A549 (cell line): ENCODE measurements around the gene HTT-AS. TPM values are rescaled to one million over a fixed set of nuclear protein-coding genes. Genes with fewer than 3 reads are reported as not detected.

Experiments
- ATAC-seq, 2 experiments: fragments of 200-7000 bp in 1 of 2; fragments of >200 bp in 1 of 2; cut with Nextera tagmentation in 1 of 2; cut with Tn5 transposase in 1 of 2; 3 replicates each; pipeline versions ENCODE4 v1.8.0 to v1.9.1; 2018 to 2020; ENCODE audit warnings: mild to moderate bottlenecking in 1 of 2, moderate library complexity in 1 of 2
- CTCF ChIA-PET: fragments of 300-600 bp; sonication (Branson Sonifier 250); formaldehyde crosslinking; extraction: SDS; loops from one replicate; lab custom pipeline; 2021; ENCODE audit warnings: antibody characterized with exemption, inconsistent platforms; lab: Yijun Ruan, JAX
- POLR2A ChIA-PET: fragments of 350-600 bp; formaldehyde crosslinking; extraction: SDS; loops from one replicate; lab custom pipeline; 2021; ENCODE audit warnings: antibody characterized with exemption, inconsistent platforms; lab: Yijun Ruan, JAX
- DNase-seq, 2 experiments: peaks; one replicate each; pipeline versions ENCODE4 v3.0.0 to v3.0.0-alpha.2; 2011 to 2016; ENCODE audit warnings: low read depth in 1 of 2, low spot score in 1 of 2
- FAIRE-seq: peaks from 2 replicates; lab custom pipeline; 2011; peaks lifted over from hg19 to GRCh38; lab: Jason Lieb, UNC
- H3K27ac ChIP-seq, 2 experiments: fragments of >200 bp; sonication (Bioruptor Twin); formaldehyde crosslinking; 3 replicates each; pipeline ENCODE4 v1.5.1; 2016 to 2017
- H3K4me1 ChIP-seq: fragments of >200 bp; sonication (Bioruptor Twin); formaldehyde crosslinking; 3 replicates; pipeline ENCODE4 v1.6.1; 2016
- H3K4me2 ChIP-seq: fragments of >200 bp; sonication (Bioruptor Twin); formaldehyde crosslinking; 3 replicates; pipeline ENCODE4 v1.6.1; 2016
- H3K4me3 ChIP-seq: fragments of >200 bp; sonication (Bioruptor Twin); formaldehyde crosslinking; 3 replicates; pipeline ENCODE4 v1.5.1; 2016
- H3K9me3 ChIP-seq: fragments of >200 bp; sonication (Bioruptor Twin); formaldehyde crosslinking; 3 replicates; pipeline ENCODE4 v1.6.1; 2016
- BHLHE40 ChIP-seq: IDR thresholded peaks from 2 replicates; pipeline ENCODE4 v1.6.1; 2012; ENCODE audit warnings: low read depth, low read length, inconsistent platforms
- CBX2 ChIP-seq: fragments of 200-600 bp; sonication (generic); IDR thresholded peaks from 2 replicates; pipeline ENCODE4 v1.6.1; 2016; ENCODE audit warnings: low read depth, mild to moderate bottlenecking, borderline replicate concordance
- CHD2 ChIP-seq: fragments of 150-350 bp; IDR thresholded peaks from 2 replicates; pipeline ENCODE4 v1.6.1; 2014; ENCODE audit warnings: low read length; ENCODE audit not compliant: partially characterized antibody
- CHD4 ChIP-seq: fragments of 200-600 bp; sonication (generic); IDR thresholded peaks from 2 replicates; pipeline ENCODE4 v1.6.1; 2016; ENCODE audit warnings: antibody characterized with exemption, mild to moderate bottlenecking, borderline replicate concordance
- EHF ChIP-seq: fragments of 250-450 bp; sonication (Bioruptor Pico); IDR thresholded peaks from 2 replicates; pipeline ENCODE4 v1.5.0; 2020; ENCODE audit warnings: mild to moderate bottlenecking
- EHMT2 ChIP-seq: fragments of 200-600 bp; sonication (generic); IDR thresholded peaks from 2 replicates; pipeline ENCODE4 v1.6.1; 2016; ENCODE audit warnings: antibody characterized with exemption, low read depth, mild to moderate bottlenecking, moderate library complexity
- EP300 ChIP-seq, 2 experiments: fragments of >200 bp; sonication (Bioruptor Twin); formaldehyde crosslinking; IDR thresholded peaks; 2 replicates in 1 of 2; 3 replicates in 1 of 2; pipeline ENCODE4 v1.6.1; 2016 to 2017
- FOSL2 ChIP-seq, 2 experiments: fragments of 450-650 bp in 1 of 2; fragments of >200 bp in 1 of 2; sonication (Bioruptor Twin) in 1 of 2; formaldehyde crosslinking; IDR thresholded peaks; 2 replicates each; pipeline versions ENCODE4 v1.5.0 to v1.6.1; 2016 to 2020; ENCODE audit warnings: mild to moderate bottlenecking in 1 of 2, moderate library complexity in 1 of 2
- FOXS1 ChIP-seq: fragments of 250-450 bp; sonication (Bioruptor Pico); IDR thresholded peaks from 2 replicates; pipeline ENCODE4 v1.5.0; 2020; ENCODE audit warnings: mild to moderate bottlenecking, moderate library complexity
- JUN ChIP-seq, 2 experiments: fragments of >200 bp; sonication (Bioruptor Twin); formaldehyde crosslinking; IDR thresholded peaks; 2 replicates in 1 of 2; 3 replicates in 1 of 2; pipeline ENCODE4 v1.6.1; 2016 to 2017
- KDM1A ChIP-seq: fragments of 200-600 bp; sonication (generic); IDR thresholded peaks from 2 replicates; pipeline ENCODE4 v1.6.1; 2016; ENCODE audit warnings: low read depth, mild to moderate bottlenecking
- MYC ChIP-seq: IDR thresholded peaks from 2 replicates; pipeline ENCODE4 v1.6.1; 2012; ENCODE audit warnings: mild to moderate bottlenecking, inconsistent platforms, low read length, improper control_type of control experiment, borderline replicate concordance
- NR3C1 ChIP-seq: fragments of >200 bp; sonication (Bioruptor Twin); formaldehyde crosslinking; IDR thresholded peaks from 3 replicates; pipeline ENCODE4 v1.6.1; 2017
- PHF8 ChIP-seq: fragments of 200-600 bp; sonication (generic); IDR thresholded peaks from 2 replicates; pipeline ENCODE4 v1.6.1; 2016; ENCODE audit warnings: low read depth, mild to moderate bottlenecking, antibody characterized with exemption, moderate library complexity, borderline replicate concordance
- SMC3 ChIP-seq: fragments of >200 bp; sonication (Bioruptor Twin); formaldehyde crosslinking; IDR thresholded peaks from 3 replicates; pipeline ENCODE4 v1.6.1; 2018; ENCODE audit warnings: inconsistent platforms
- TP53 ChIP-seq: fragments of 250-450 bp; sonication (Bioruptor Pico); IDR thresholded peaks from 2 replicates; pipeline ENCODE4 v1.5.0; 2021; ENCODE audit warnings: mild to moderate bottlenecking, moderate library complexity
- ZC3H11A ChIP-seq: fragments of 450-650 bp; IDR thresholded peaks from 2 replicates; pipeline ENCODE4 v1.6.1; 2014; ENCODE audit warnings: antibody characterized with exemption, mild to moderate bottlenecking
- WGBS: methylation state at CpG from one replicate; pipeline ENCODE4 v1.1.6; 2017; ENCODE audit errors: missing lambda C conversion rate; 5-methylcytosine and 5-hydroxymethylcytosine counted together
- polyA plus RNA-seq, 4 experiments: library from polyadenylated mRNA; depleted of rRNA in 3 of 4; stranded (reverse); fragments of >200 nt; fragmentation: RNase III in 1 of 4; extraction: RNeasy Plus Mini Kit Qiagen cat#74134 plus additional on column Dnase treatment in 1 of 4; gene quantifications; 2 replicates in 3 of 4; 3 replicates in 1 of 4; pipeline ENCODE4 v1.2.3, GENCODE V29; 2011 to 2017
- TF ChIP-seq, protein P1 (sequence below): fragments of 150-350 bp; IDR thresholded peaks from 2 replicates; pipeline ENCODE4 v1.6.1; 2014; ENCODE audit warnings: low read depth, mild to moderate bottlenecking, low read length
- TF ChIP-seq, protein P2 (sequence below): fragments of >200 bp; sonication (Bioruptor Twin); formaldehyde crosslinking; IDR thresholded peaks from 3 replicates; pipeline ENCODE4 v1.5.1; 2016
- TF ChIP-seq, protein P3 (sequence below): fragments of >200 bp; sonication (Bioruptor Twin); formaldehyde crosslinking; IDR thresholded peaks from 3 replicates; pipeline ENCODE4 v1.6.1; 2016
- TF ChIP-seq, protein P4 (sequence below): fragments of >200 bp; sonication (Bioruptor Twin); formaldehyde crosslinking; IDR thresholded peaks from 2 replicates; pipeline ENCODE4 v1.6.1; 2016

Gene HTT-AS
- polyA plus RNA-seq, 2 of the 4 experiments (the other 2 are of a cell fraction), result not detected

DNA sequence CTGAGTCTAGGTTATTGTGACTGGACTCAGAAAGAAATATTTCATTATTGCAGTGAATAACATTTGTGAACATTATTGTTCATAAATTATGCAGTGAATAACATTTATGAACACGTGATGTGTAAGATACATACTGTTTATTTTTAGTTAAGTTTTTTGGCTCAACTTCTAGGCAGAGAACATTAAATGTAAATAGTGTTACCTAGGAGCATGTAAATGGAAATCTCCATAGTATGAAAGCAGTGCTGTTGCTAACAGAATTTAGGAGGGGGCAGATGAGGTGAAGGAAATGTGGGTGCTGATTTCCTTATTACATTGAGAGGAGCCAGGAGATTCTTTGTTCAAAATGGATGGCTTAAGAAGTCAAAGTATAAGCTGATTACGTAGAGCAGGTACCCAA is 45.1 kb upstream of the HTT-AS start:
- no peak for DNase-seq
- H3K27ac ChIP-seq, result no peak overlapping the region
- H3K4me1 ChIP-seq, result no peaks in the 10 kb centered on the region
- no peak for TF ChIP-seq TP53 (CRISPR knock-in tag)
- TF ChIP-seq, protein P1, sequence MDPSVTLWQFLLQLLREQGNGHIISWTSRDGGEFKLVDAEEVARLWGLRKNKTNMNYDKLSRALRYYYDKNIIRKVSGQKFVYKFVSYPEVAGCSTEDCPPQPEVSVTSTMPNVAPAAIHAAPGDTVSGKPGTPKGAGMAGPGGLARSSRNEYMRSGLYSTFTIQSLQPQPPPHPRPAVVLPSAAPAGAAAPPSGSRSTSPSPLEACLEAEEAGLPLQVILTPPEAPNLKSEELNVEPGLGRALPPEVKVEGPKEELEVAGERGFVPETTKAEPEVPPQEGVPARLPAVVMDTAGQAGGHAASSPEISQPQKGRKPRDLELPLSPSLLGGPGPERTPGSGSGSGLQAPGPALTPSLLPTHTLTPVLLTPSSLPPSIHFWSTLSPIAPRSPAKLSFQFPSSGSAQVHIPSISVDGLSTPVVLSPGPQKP, result no peak
- TF ChIP-seq EHMT2, result no peak
- no peak for TF ChIP-seq JUN (IDR thresholded peaks at IDR 0.05)
- no peak for TF ChIP-seq EP300 (IDR thresholded peaks at IDR 0.05)
- no peak for TF ChIP-seq FOXS1 (CRISPR knock-in tag)
- TF ChIP-seq, protein P2, sequence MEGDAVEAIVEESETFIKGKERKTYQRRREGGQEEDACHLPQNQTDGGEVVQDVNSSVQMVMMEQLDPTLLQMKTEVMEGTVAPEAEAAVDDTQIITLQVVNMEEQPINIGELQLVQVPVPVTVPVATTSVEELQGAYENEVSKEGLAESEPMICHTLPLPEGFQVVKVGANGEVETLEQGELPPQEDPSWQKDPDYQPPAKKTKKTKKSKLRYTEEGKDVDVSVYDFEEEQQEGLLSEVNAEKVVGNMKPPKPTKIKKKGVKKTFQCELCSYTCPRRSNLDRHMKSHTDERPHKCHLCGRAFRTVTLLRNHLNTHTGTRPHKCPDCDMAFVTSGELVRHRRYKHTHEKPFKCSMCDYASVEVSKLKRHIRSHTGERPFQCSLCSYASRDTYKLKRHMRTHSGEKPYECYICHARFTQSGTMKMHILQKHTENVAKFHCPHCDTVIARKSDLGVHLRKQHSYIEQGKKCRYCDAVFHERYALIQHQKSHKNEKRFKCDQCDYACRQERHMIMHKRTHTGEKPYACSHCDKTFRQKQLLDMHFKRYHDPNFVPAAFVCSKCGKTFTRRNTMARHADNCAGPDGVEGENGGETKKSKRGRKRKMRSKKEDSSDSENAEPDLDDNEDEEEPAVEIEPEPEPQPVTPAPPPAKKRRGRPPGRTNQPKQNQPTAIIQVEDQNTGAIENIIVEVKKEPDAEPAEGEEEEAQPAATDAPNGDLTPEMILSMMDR, result no peak
- TF ChIP-seq, all 56 proteins: peak for 0
- 85% methylated on average over 2 of the region's 2 CpGs for WGBS
- ATAC-seq, result no peak
- H3K4me2 ChIP-seq, result no peak overlapping the region
- FAIRE-seq, result no peak
- H3K4me3 ChIP-seq, result no peak overlapping the region
- ChIA-PET POLR2A (no interaction called here), CTCF (no interaction called here)
- no peaks in the 10 kb centered on the region for H3K9me3 ChIP-seq

DNA sequence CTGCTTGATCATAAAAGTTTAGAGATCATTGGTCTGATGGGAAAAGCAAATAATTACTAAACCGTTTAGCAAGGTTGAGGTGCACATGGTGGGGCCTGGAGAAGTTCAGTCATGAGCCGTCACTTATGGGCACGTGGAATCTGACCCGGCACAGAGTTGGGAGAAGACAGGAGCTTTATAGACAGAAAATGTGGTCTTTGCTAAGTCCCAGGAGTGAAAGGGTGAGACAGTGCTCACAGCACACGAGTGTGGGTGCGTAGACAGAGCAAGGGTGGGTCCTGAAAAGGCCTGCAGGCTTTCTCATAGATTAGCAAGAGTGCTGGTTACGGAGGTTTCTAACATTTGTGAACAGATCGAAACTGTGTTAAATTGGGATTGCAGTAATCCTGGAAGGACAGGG is 44.0 kb upstream of the HTT-AS start:
- TF ChIP-seq FOSL2 (IDR thresholded peaks at IDR 0.05), result no peak
- no peak for TF ChIP-seq FOSL2 (CRISPR knock-in tag; IDR thresholded peaks at IDR 0.05)
- no peak for TF ChIP-seq ZC3H11A
- no peak for TF ChIP-seq NR3C1
- TF ChIP-seq MYC, result no peak
- TF ChIP-seq, protein P3, sequence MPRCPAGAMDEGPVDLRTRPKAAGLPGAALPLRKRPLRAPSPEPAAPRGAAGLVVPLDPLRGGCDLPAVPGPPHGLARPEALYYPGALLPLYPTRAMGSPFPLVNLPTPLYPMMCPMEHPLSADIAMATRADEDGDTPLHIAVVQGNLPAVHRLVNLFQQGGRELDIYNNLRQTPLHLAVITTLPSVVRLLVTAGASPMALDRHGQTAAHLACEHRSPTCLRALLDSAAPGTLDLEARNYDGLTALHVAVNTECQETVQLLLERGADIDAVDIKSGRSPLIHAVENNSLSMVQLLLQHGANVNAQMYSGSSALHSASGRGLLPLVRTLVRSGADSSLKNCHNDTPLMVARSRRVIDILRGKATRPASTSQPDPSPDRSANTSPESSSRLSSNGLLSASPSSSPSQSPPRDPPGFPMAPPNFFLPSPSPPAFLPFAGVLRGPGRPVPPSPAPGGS, result no peak
- no peak for TF ChIP-seq PHF8
- no peak for TF ChIP-seq JUN (IDR thresholded peaks at IDR 0.05)
- no peak for TF ChIP-seq EHMT2
- Histone ChIP-seq H3K4me1 (no peaks in the 10 kb centered on the region), H3K9me3 (no peaks in the 10 kb centered on the region), H3K27ac (no peak overlapping the region), H3K4me2 (no peak overlapping the region), H3K4me3 (no peak overlapping the region)
- WGBS, result 91% methylated on average over 8 of the region's 8 CpGs
- DNase-seq (no peak), FAIRE-seq (no peak), ATAC-seq (no peak)
- CTCF ChIA-PET, result no interaction called here
- POLR2A ChIA-PET, result no interaction called here

DNA sequence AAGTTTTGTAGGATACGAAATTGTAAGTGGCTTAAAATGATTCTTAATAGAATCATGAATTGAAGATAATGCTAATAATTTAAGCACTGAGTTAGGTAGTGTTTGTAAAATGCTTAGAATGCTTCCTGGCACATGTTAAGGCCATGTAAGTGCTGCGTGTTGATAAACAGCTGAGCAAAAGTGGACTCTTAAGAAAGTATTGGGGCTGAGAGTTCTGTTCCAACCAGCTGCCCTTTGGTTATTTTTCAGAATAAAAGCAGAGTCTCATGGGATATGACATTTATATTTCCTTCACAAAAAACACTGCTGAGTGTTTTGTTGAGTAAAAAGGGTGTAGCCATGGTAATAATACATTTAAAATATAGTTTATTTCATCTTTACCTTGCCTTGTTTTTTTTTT is 42.6 kb upstream of the HTT-AS start:
- H3K4me1 ChIP-seq, result no peaks in the 10 kb centered on the region
- FAIRE-seq, result no peak
- POLR2A ChIA-PET, result no interaction called here
- H3K9me3 ChIP-seq, result no peaks in the 10 kb centered on the region
- WGBS, result 93% methylated on average over 2 of the region's 2 CpGs
- H3K4me2 ChIP-seq, result no peak overlapping the region
- TF ChIP-seq MYC (no peak), NR3C1 (no peak), SMC3 (no peak), BHLHE40 (no peak)
- ATAC-seq, result no peak
- CTCF ChIA-PET, result no interaction called here
- DNase-seq, result no peak
- H3K4me3 ChIP-seq, result no peak overlapping the region
- no peak overlapping the region for H3K27ac ChIP-seq

DNA sequence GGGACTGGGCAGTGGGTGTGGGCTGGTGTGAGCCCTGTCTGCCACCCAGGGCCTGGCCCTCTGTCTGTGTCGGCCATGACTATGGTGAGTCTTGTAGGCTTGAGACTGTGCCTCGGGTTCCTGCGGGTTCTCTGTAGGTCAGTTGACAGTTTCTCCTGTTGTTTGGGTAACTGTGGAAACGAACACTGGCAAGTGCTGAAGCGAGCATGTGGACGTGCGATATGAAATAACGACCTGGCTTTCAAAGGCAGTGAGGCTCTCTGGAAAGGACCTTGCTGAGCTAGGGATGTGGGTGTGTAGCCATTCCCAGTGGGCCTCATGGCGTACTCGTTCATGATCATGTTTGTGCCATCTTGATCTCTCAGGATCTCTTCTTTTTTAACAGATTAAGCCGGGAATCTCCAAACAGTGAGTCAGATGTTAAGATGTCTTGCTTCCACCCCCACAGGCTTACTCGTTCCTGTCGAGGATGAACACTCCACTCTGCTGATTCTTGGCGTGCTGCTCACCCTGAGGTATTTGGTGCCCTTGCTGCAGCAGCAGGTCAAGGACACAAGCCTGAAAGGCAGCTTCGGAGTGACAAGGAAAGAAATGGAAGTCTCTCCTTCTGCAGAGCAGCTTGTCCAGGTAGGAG is 41.4 kb upstream of the HTT-AS start:
- no peak overlapping the region for H3K27ac ChIP-seq
- ChIA-PET POLR2A (no interaction called here), CTCF (interaction anchor here (2.1 kb wide), 1 partner anchor 8 kb away, joined by 15 read pairs; no protein-coding TSS in a partner anchor)
- H3K4me3 ChIP-seq, result no peak overlapping the region
- DNase-seq (no peak), FAIRE-seq (no peak), ATAC-seq (no peak)
- WGBS, result 88% methylated on average over 15 of the region's 15 CpGs
- TF ChIP-seq EHF (no peak), CHD4 (no peak), KDM1A (no peak), CHD2 (no peak), SMC3 (no peak), CBX2 (no peak)
- TF ChIP-seq, protein P4, sequence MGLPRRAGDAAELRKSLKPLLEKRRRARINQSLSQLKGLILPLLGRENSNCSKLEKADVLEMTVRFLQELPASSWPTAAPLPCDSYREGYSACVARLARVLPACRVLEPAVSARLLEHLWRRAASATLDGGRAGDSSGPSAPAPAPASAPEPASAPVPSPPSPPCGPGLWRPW, result no peak
- H3K4me1 ChIP-seq, result no peaks in the 10 kb centered on the region
- H3K4me2 ChIP-seq, result no peak overlapping the region
- H3K9me3 ChIP-seq, result no peaks in the 10 kb centered on the region
